NCI-H2107 treated with DMSO at 0.1 percent for 48 hours (cell line): ENCODE measurements around the gene CCDC47.
"Not testable (repeated sequence)": the region's sequence is repeated elsewhere in the genome, so short reads cannot be mapped to it uniquely, and the experiment has no call there.

Experiments
- DNase-seq: peaks from one replicate; lab custom pipeline; 2025; ENCODE audit not compliant: unreplicated experiment; lab: John Stamatoyannopoulos, UW

CCDC47 gene

GRCh38 chr17:63740464-63741142, 32.8 kb downstream of the CCDC47 start:
- no peak for DNase-seq

GRCh38 chr17:63735691-63736090, 37.7 kb downstream of the CCDC47 start:
- no peak for DNase-seq

- DNase-seq, result no peak
Observed at GRCh38 chr17:63722403-63722802, 51.0 kb downstream of the CCDC47 start.

GRCh38 chr17:63720194-63720593, 53.2 kb downstream of the CCDC47 start:
- not testable (repeated sequence) for DNase-seq

GRCh38 chr17:63718988-63719387, 54.4 kb downstream of the CCDC47 start:
- no peak for DNase-seq

- DNase-seq, result no peak
Observed at GRCh38 chr17:63716426-63716825, 57.0 kb downstream of the CCDC47 start.

- DNase-seq, result no peak
Observed at GRCh38 chr17:63714550-63715277, 58.7 kb downstream of the CCDC47 start.

GRCh38 chr17:63709110-63709509, 64.3 kb downstream of the CCDC47 start:
- no peak for DNase-seq

- no peak for DNase-seq
Observed at GRCh38 chr17:63707151-63707550, 66.2 kb downstream of the CCDC47 start.

- DNase-seq, result no peak
Observed at GRCh38 chr17:63706336-63707082, 66.9 kb downstream of the CCDC47 start.

GRCh38 chr17:63705657-63706056, 67.7 kb downstream of the CCDC47 start:
- no peak for DNase-seq

GRCh38 chr17:63704836-63705235, 68.6 kb downstream of the CCDC47 start:
- DNase-seq, result no peak

GRCh38 chr17:63704259-63704576, 69.2 kb downstream of the CCDC47 start:
- DNase-seq, result no peak

- DNase-seq, result no peak
Observed at GRCh38 chr17:63703556-63704258, 69.7 kb downstream of the CCDC47 start.

- no peak for DNase-seq
Observed at GRCh38 chr17:63703029-63703428, 70.4 kb downstream of the CCDC47 start.

GRCh38 chr17:63702721-63703015, 70.7 kb downstream of the CCDC47 start:
- no peak for DNase-seq

GRCh38 chr17:63701868-63702720, 71.3 kb downstream of the CCDC47 start:
- DNase-seq, result peak; percentile 58

GRCh38 chr17:63701456-63701820, 72.0 kb downstream of the CCDC47 start:
- no peak for DNase-seq

GRCh38 chr17:63700528-63701455, 72.6 kb downstream of the CCDC47 start:
- no peak for DNase-seq
